NCI-H510A treated with DMSO at 0.1 percent for 48 hours (cell line): ENCODE measurements around the gene LAMTOR1.
"Not testable (repeated sequence)": the region's sequence is repeated elsewhere in the genome, so short reads cannot be mapped to it uniquely, and the experiment has no call there.

ENCODE experiments used
- DNase-seq: peaks from one replicate; lab custom pipeline; 2025; lab: John Stamatoyannopoulos, UW

The LAMTOR1 gene

GRCh38 chr11:72102946-72103753 is at the start of gene LAMTOR1:
Gene LAMTOR1, minus strand, starts transcription at chr11:72103297. Its CDS starts 73 bp downstream, at chr11:72103224.
- DNase-seq: peak; percentile 96

- no peak for DNase-seq
Measured at GRCh38 chr11:72150882-72151281, 47.8 kb upstream of the LAMTOR1 start.

GRCh38 chr11:72146625-72147024 is 43.5 kb upstream of the LAMTOR1 start:
- DNase-seq: no peak

GRCh38 chr11:72144807-72145565 is 41.9 kb upstream of the LAMTOR1 start:
- DNase-seq: no peak

GRCh38 chr11:72142543-72142942 is 39.4 kb upstream of the LAMTOR1 start:
- not testable (repeated sequence) for DNase-seq

GRCh38 chr11:72142086-72142485 is 39.0 kb upstream of the LAMTOR1 start:
- not testable (repeated sequence) for DNase-seq

- DNase-seq: no peak
Measured at GRCh38 chr11:72141066-72141465, 38.0 kb upstream of the LAMTOR1 start.

- no peak for DNase-seq
Measured at GRCh38 chr11:72140661-72141060, 37.6 kb upstream of the LAMTOR1 start.

GRCh38 chr11:72139500-72139899 is 36.4 kb upstream of the LAMTOR1 start:
- no peak for DNase-seq

- no peak for DNase-seq
Measured at GRCh38 chr11:72138821-72139390, 35.8 kb upstream of the LAMTOR1 start.

- no peak for DNase-seq
Measured at GRCh38 chr11:72136684-72137262, 33.7 kb upstream of the LAMTOR1 start.

- DNase-seq: no peak
Measured at GRCh38 chr11:72135891-72136683, 33.0 kb upstream of the LAMTOR1 start.

- not testable (repeated sequence) for DNase-seq
Measured at GRCh38 chr11:72135473-72135872, 32.4 kb upstream of the LAMTOR1 start, which contains the start of gene FOLR3. Gene FOLR3, plus strand, starts transcription at chr11:72135725. Its CDS starts 228 bp downstream, at chr11:72135953.

- no peak for DNase-seq
Measured at GRCh38 chr11:72132646-72133045, 29.5 kb upstream of the LAMTOR1 start.

- no peak for DNase-seq
Measured at GRCh38 chr11:72129381-72129780, 26.3 kb upstream of the LAMTOR1 start.

- no peak for DNase-seq
Measured at GRCh38 chr11:72127923-72128322, 24.8 kb upstream of the LAMTOR1 start.

GRCh38 chr11:72125956-72126355 is 22.9 kb upstream of the LAMTOR1 start:
- DNase-seq: no peak

- no peak for DNase-seq
Measured at GRCh38 chr11:72124046-72124445, 20.9 kb upstream of the LAMTOR1 start.

- DNase-seq: no peak
Measured at GRCh38 chr11:72123117-72123653, 20.1 kb upstream of the LAMTOR1 start.

- DNase-seq: no peak
Measured at GRCh38 chr11:72122607-72123006, 19.5 kb upstream of the LAMTOR1 start.

- no peak for DNase-seq
Measured at GRCh38 chr11:72120930-72121329, 17.8 kb upstream of the LAMTOR1 start.
